ENCODE measurements around the gene RBM20.
"Not testable (repeated sequence)": the region's sequence is repeated elsewhere in the genome, so short reads cannot be mapped to it uniquely, and the experiment has no call there.

The RBM20 gene

GRCh38 chr10:110625951-110626855 is 17.9 kb upstream of the RBM20 start:
- DNase-seq = no peak

- no peak for DNase-seq
Observed at GRCh38 chr10:110628161-110628560, 16.0 kb upstream of the RBM20 start.

GRCh38 chr10:110629680-110630191 is 14.4 kb upstream of the RBM20 start:
- no peak for DNase-seq

- no peak for DNase-seq
Observed at GRCh38 chr10:110631934-110632333, 12.2 kb upstream of the RBM20 start.

GRCh38 chr10:110632591-110633215 is 11.4 kb upstream of the RBM20 start:
- DNase-seq = no peak

GRCh38 chr10:110634527-110635209 is 9.5 kb upstream of the RBM20 start:
- no peak for DNase-seq

- no peak for DNase-seq
Observed at GRCh38 chr10:110636572-110636931, 7.6 kb upstream of the RBM20 start.

- no peak for DNase-seq
Observed at GRCh38 chr10:110636932-110637557, 7.1 kb upstream of the RBM20 start.

GRCh38 chr10:110637558-110638053 is 6.5 kb upstream of the RBM20 start:
- no peak for DNase-seq

GRCh38 chr10:110638319-110638718 is 5.8 kb upstream of the RBM20 start:
- no peak for DNase-seq

GRCh38 chr10:110639046-110639445 is 5.1 kb upstream of the RBM20 start:
- DNase-seq = not testable (repeated sequence)

GRCh38 chr10:110639858-110640257 is 4.3 kb upstream of the RBM20 start:
- not testable (repeated sequence) for DNase-seq

- DNase-seq = peak; percentile 73
Observed at GRCh38 chr10:110641256-110641655, 2.9 kb upstream of the RBM20 start.

GRCh38 chr10:110642204-110643034 is 1.7 kb upstream of the RBM20 start:
- no peak for DNase-seq

GRCh38 chr10:110643035-110643652 is 992 bp upstream of the RBM20 start:
- peak; percentile 21 for DNase-seq

- no peak for DNase-seq
Observed at GRCh38 chr10:110644598-110645462, 694 bp downstream of the RBM20 start.

GRCh38 chr10:110646417-110647135 is 2.4 kb downstream of the RBM20 start:
- DNase-seq = no peak

- DNase-seq = no peak
Observed at GRCh38 chr10:110647136-110647430, 2.9 kb downstream of the RBM20 start.

- DNase-seq = no peak
Observed at GRCh38 chr10:110648692-110649346, 4.7 kb downstream of the RBM20 start.
